ENCODE data around the gene HNRNPA3.
A peak's percentile ranks its signal among the peaks of the same experiment; 100 is the strongest.
"Not testable (repeated sequence)": the region's sequence is repeated elsewhere in the genome, so short reads cannot be mapped to it uniquely, and the experiment has no call there.

Gene HNRNPA3

DNA sequence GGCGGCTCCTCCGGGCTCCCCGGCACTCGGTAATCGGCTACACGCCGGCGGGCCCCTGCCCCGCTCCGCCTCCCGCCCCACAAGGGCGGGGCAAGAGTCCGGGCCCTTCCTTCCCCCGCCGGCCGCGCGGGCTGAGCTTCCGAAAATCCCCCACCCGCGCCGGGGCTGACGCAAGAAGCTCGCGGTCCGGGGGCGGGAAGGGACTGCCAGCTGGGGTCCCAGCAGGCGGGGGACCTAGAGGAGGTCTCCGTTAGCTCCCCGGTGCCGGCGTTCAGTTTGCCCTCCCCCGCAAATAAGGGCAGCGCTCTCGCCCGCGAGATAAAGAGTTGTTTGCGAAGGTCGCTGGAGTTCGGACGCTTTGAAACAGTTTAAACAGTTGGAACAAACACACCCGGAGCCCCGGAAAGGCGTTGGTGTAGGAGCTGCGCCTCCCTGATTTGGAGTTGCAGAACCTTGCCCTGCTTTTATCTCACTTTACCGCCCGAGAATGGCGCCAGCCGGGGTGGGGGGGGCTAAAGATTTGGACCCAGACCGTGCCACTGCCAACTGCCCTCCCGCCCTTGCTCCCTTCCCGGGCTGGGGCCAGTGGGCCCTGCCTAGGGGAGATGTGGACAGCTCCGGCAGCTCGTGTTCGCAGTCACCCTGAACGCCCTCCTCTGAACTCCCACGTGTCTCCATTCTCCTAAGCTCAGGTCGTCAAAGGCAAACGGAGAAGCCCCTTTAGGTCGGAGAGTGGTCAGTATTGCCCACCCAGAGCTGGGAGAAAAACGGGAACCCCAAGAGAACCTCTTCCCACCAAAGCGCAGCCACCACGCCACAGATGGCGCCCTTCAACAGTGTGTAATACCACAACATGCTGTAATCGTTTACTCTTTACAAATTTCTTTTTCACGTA is 52.3 kb downstream of the HNRNPA3 start, which contains the start of gene NFE2L2:
Gene NFE2L2 (minus strand): TSS at position 35 of the 895 bp plus-strand sequence. CDS start 151 bp downstream, outside the sequence.
- TF ChIP-seq, protein P1, sequence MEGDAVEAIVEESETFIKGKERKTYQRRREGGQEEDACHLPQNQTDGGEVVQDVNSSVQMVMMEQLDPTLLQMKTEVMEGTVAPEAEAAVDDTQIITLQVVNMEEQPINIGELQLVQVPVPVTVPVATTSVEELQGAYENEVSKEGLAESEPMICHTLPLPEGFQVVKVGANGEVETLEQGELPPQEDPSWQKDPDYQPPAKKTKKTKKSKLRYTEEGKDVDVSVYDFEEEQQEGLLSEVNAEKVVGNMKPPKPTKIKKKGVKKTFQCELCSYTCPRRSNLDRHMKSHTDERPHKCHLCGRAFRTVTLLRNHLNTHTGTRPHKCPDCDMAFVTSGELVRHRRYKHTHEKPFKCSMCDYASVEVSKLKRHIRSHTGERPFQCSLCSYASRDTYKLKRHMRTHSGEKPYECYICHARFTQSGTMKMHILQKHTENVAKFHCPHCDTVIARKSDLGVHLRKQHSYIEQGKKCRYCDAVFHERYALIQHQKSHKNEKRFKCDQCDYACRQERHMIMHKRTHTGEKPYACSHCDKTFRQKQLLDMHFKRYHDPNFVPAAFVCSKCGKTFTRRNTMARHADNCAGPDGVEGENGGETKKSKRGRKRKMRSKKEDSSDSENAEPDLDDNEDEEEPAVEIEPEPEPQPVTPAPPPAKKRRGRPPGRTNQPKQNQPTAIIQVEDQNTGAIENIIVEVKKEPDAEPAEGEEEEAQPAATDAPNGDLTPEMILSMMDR (IDR thresholded peaks at IDR 0.05; ENCODE audit: extremely low read depth, missing control alignments) = peak; percentile 14
- peak; percentile 97 for DNase-seq (ENCODE audit: low spot score)

DNA sequence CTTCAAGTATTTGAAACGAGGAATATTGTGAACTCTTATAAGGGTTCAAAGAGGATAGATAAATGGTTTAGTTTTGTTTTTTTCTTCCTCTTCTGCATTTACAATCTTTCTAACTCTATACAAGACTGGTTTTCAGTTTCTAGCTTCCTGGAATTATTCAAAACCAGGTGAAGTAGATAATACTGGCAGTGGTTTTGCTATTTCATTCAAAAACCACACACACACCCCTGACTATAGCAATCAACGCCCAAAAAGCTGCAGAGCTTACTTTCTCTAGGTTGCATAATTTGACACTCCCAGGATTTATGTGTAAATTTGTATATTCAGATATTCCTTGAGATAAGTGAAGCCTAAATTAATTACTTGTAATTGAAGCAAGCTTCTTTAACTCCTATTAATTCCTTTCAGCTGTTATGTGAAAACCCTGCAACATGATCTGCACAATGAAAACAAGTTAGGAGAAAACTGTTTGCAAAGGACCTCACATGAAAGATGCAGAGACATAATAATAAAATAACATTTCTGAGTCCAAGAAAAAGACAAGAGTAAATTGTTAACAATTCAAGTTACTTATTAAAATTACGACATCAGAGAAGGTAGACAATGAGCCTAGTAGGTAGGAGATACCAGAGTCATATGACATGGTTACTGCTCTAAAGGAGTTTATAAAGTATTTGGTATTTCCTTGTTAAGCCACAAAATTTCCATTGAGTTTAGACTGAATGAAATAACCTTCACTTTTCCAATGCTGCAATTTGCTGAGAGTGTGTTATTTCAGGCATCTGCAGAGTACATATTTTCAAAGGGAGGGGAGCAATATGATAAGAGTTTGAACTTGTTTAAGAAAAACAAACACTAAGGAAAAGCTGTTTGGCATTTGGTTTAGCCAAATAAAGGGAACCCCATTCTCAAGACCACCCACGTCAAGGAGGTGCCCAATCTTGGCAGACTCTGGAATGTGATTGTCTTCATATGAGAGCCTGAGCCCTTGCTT is 53.5 kb downstream of the HNRNPA3 start:
- TF ChIP-seq, protein P1 (IDR thresholded peaks at IDR 0.05; ENCODE audit: extremely low read depth, missing control alignments) = no peak
- peak; percentile 27 for DNase-seq (ENCODE audit: low spot score)

DNA sequence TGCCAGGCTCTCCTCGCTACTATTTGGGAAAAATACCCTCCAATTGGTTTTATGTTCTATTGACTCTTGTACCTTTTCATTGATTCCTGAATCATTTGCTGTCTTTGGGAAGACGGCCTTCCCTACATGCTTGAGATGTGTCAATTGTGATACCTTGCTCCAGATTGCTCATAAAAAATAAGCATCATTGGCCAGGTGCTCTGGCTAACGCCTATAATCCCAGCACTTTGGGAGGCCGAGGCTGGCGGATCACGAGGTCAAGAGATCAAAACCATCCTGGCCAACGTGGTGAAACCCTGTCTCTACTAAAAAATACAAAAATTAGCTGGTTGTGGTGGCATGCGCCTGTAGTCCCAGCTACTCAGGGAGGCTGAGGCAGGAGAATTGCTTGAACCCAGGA is 54.4 kb downstream of the HNRNPA3 start:
- DNase-seq (ENCODE audit: low spot score) = not testable (repeated sequence)

DNA sequence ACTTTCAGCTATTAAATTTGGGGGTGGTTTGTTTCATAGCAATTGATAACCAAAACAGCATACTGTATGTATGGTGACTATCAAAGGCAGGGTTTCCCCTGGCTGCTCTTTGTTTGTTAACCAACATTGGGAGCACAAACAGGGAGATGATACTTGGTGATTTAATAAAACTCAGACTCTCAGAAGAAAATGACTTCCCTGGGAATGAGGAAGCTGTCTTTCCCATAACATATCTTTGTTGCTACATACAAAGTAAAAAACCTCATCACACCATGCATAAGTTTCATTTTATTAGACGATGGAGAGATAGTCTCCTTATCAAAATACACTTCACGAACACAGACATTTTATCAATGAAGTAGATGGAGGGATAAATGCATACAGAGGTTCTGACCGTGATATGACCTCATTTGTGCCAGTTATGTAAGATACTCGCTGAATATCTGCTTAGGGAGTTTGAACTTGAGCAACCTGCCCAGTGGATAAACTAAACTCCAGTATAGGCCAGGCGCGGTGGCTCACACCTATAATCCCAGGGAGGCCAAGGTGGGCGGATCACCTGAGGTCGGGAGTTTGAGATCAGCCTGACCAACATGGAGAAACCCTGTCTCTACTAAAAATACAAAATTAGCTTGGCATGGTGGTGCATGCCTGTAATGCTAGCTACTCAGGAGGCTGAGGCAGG is 55.7 kb downstream of the HNRNPA3 start:
- TF ChIP-seq, protein P1 (IDR thresholded peaks at IDR 0.05; ENCODE audit: extremely low read depth, missing control alignments) = no peak
- no peak for DNase-seq (ENCODE audit: low spot score)

DNA sequence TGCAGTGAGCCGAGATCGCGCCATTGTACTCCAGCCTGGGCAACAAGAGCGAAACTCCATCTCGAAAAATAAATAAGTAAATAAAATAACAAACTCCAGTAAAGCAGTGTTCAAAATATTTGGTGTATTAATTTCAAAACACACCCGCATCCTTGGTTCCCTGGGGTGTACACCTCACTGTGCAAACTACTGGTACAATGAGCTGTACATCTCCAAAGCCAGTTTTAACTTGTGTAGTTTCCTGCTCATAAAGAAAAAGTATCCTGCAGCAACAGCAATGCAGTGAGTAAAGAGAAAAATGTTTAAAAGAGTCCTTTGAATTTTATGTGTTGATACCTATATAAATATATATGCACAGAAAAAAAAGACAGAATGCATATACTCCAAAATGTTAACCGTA is 56.3 kb downstream of the HNRNPA3 start:
- no peak for DNase-seq (ENCODE audit: low spot score)
- TF ChIP-seq, protein P1 (IDR thresholded peaks at IDR 0.05; ENCODE audit: extremely low read depth, missing control alignments) = no peak

DNA sequence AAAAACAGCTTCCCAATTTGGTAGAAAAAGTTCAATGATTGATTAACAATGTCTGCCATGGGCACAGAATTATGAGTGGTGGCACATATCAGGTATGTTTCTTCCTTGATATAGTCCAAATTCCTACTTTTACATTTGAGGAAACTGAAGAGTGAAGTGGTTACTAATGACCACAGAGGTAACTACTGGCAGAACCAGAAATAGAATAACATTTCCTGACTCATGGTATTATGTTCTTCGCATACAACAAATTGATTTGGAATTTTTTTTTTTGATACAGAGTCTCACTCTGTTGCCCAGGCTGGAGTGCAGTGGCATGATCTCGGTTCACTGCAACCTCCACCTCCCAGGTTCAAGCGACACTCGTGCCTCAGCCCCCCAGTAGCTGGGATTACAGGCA is 57.9 kb downstream of the HNRNPA3 start:
- TF ChIP-seq, protein P1 (IDR thresholded peaks at IDR 0.05; ENCODE audit: extremely low read depth, missing control alignments) = no peak
- DNase-seq (ENCODE audit: low spot score) = no peak

DNA sequence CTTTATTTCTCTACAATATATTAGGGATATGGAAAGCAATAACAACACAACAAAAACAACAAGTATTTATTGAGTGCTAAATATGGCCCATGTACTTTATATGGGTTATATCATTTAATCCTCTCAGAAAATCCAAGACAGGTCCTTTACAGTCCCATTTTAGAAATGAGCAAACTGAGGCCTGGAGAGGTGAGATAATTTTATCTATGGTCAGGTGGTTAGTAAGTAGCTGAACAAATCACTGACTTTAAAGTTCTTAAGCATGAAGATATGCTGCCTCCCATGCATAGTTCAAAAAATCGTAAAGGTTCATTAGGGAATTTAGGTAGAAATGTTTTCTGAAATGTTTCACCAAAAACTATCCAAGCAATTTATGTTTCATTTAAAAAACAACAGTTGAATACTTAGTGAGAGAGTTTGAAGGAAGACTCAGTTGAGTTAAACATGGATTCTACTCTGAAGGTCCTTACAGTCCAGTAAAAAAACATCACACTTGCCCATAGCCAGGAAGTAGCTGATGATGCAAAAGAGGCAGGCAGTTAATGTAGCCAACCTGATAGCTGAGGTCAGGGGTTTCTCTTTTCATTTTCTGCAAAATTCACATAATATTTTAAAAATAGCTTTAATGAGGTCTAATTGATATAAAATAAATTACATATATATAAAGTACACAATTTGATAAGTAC is 59.5 kb downstream of the HNRNPA3 start:
- no peak for DNase-seq (ENCODE audit: low spot score)

More for the DNA sequence above, 59.5 kb downstream of the HNRNPA3 start:
- TF ChIP-seq, protein P1 (IDR thresholded peaks at IDR 0.05; ENCODE audit: extremely low read depth, missing control alignments) = no peak
